NT2/D1 (cell line): ENCODE data around the gene C19orf85.

ENCODE experiments used
- SUZ12 ChIP-seq: IDR thresholded peaks from 2 replicates; pipeline ENCODE4 v1.6.1; 2011; ENCODE audit not compliant: insufficient read length, insufficient read depth; ENCODE audit errors: extremely low read depth
- YY1 ChIP-seq: IDR thresholded peaks from 2 replicates; pipeline ENCODE4 v1.6.1; 2011; ENCODE audit not compliant: insufficient read length, insufficient read depth
- ZNF274 ChIP-seq: IDR thresholded peaks from 2 replicates; pipeline ENCODE4 v1.6.1; 2011; ENCODE audit warnings: mild to moderate bottlenecking, low read depth, low read length

DNA sequence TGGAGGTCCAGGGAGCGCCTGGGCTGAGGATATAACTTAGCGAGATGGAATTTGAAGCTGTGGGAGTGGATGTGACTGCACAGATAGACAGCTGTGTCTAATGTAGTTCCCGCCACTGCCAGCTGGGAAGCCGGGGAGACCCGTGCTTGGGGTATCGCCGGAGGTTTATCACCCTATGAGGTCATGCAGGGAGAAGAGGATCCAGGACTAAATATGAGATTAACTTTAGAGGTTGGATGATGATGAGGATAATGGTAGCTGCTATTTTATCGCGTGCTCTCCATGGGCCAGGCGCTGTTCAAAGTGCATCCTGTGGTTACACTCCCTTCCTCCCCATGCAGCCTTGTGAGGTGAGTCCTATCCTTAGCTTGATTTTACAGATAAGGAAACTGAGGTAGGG lies 43.6 kb upstream of the C19orf85 start:
- TF ChIP-seq ZNF274 (no peak), YY1 (no peak), SUZ12 (no peak)
